Choroid plexus epithelial cell (primary cell): ENCODE measurements around the gene GRIA1.

Experiments used
- DNase-seq: peaks from one replicate; pipeline ENCODE4 v3.0.0-alpha.2; 2010; ENCODE audit warnings: low read depth
- H3K4me3 ChIP-seq: 2 replicates; pipeline ENCODE4 v1.5.1; 2011; ENCODE audit warnings: low read depth, mild to moderate bottlenecking, control low read depth, low read length, moderate library complexity
- TF ChIP-seq, protein P1 (sequence below): conservative IDR thresholded peaks from 2 replicates; pipeline ENCODE4 v1.5.1; 2011; ENCODE audit warnings: low read depth, mild to moderate bottlenecking, control low read depth, inconsistent platforms, low read length, moderate library complexity

Gene GRIA1

GRCh38 chr5:153523831-153524230 lies 33.4 kb downstream of the GRIA1 start:
- H3K4me3 ChIP-seq, result no peak overlapping the region
- peak; percentile 62 for DNase-seq
- TF ChIP-seq, protein P1, sequence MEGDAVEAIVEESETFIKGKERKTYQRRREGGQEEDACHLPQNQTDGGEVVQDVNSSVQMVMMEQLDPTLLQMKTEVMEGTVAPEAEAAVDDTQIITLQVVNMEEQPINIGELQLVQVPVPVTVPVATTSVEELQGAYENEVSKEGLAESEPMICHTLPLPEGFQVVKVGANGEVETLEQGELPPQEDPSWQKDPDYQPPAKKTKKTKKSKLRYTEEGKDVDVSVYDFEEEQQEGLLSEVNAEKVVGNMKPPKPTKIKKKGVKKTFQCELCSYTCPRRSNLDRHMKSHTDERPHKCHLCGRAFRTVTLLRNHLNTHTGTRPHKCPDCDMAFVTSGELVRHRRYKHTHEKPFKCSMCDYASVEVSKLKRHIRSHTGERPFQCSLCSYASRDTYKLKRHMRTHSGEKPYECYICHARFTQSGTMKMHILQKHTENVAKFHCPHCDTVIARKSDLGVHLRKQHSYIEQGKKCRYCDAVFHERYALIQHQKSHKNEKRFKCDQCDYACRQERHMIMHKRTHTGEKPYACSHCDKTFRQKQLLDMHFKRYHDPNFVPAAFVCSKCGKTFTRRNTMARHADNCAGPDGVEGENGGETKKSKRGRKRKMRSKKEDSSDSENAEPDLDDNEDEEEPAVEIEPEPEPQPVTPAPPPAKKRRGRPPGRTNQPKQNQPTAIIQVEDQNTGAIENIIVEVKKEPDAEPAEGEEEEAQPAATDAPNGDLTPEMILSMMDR, result no peak

DNA sequence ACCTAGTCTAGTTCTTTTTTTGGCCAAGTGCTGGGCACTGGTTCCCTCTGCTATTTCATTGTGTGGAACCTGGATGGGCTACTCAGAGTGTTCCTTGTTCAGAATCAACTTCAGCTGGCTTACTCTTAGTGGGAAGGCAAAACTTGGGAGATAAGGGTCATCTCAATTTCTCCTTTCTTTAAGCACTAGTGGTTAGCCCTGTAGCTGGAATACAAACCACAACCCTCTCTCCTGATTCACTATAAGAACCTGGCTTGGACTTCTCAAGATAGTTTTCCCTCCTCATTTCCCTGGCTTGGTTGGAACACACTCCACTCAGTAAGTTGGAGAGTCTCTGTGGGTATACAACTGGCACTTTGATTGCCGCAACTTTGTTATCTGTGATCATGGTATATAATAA lies 35.1 kb downstream of the GRIA1 start:
- DNase-seq, result no peak
- no peak overlapping the region for H3K4me3 ChIP-seq
- TF ChIP-seq, protein P1, result no peak

- no peak for DNase-seq
- TF ChIP-seq, protein P1, result no peak
- no peak overlapping the region for H3K4me3 ChIP-seq
Measured at GRCh38 chr5:153530357-153531143, 40.1 kb downstream of the GRIA1 start.

GRCh38 chr5:153533546-153533945 lies 43.1 kb downstream of the GRIA1 start:
- DNase-seq, result no peak
- TF ChIP-seq, protein P1, result no peak
- H3K4me3 ChIP-seq, result no peak overlapping the region

DNA sequence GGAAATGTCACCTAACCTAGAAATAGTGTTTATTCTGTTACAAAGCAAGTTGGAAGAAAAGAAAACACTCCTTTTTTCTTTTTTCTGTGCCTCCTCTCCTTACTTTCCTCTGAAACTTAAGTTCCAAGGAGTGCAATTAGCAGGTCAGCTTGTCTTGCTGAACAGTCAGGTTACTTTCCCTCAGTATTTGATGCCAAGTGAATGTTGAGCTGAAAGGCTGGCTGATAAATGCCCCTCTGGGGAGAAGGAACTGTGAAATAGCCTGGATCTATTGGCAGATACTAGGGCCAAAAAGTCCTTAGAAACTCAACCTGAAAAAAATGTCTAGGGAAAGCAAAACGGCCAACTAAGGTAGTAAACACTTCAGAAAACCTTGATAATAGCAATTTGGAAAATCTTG lies 43.6 kb downstream of the GRIA1 start:
- H3K4me3 ChIP-seq, result no peak overlapping the region
- DNase-seq, result no peak
- TF ChIP-seq, protein P1, result no peak

DNA sequence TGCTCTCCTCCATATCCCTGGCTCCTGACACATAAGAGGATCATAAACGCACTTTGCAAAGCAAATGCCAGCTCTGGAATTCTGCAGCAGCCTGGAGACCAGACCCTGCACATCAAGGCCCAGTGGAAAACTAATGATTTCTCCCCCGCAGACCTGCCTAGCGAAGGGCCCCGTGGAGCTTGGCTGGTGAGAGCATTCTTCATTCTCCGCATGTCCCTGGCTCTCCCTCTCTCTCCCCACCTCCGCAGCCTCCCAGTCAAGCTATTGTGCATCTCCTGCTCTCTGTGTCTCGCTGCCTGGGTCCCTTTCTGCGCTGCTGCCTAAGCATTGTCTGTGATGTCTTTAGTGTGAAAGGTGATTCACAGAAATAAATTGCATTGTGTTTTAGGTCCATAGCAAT lies 46.7 kb downstream of the GRIA1 start:
- no peak for DNase-seq
- H3K4me3 ChIP-seq, result no peak overlapping the region
- TF ChIP-seq, protein P1, result no peak

GRCh38 chr5:153539983-153540382 lies 49.5 kb downstream of the GRIA1 start:
- H3K4me3 ChIP-seq, result no peak overlapping the region
- no peak for DNase-seq
- TF ChIP-seq, protein P1, result no peak
